Epithelial cell of esophagus (primary cell): ENCODE data around the gene CNTNAP2.

ENCODE experiments used
- DNase-seq: peaks from one replicate; pipeline ENCODE4 v3.0.0; 2010; ENCODE audit warnings: low read depth
- H3K4me3 ChIP-seq: 2 replicates; pipeline ENCODE4 v1.5.1; 2011; ENCODE audit warnings: mild to moderate bottlenecking, low read length, control low read depth
- CTCF ChIP-seq: IDR thresholded peaks from 2 replicates; pipeline ENCODE4 v1.5.1; 2011; ENCODE audit warnings: low read depth, mild to moderate bottlenecking, low read length, control low read depth, inconsistent platforms; ENCODE audit not compliant: insufficient read depth; ENCODE audit errors: missing control alignments

The CNTNAP2 gene

GRCh38 chr7:146492017-146492416 is 375.4 kb downstream of the CNTNAP2 start:
- TF ChIP-seq CTCF = no peak
- no peak overlapping the region for H3K4me3 ChIP-seq
- DNase-seq = no peak

- no peak for TF ChIP-seq CTCF
- no peak for DNase-seq
- no peak overlapping the region for H3K4me3 ChIP-seq
Observed at GRCh38 chr7:146494952-146495596, 378.5 kb downstream of the CNTNAP2 start.

GRCh38 chr7:146496657-146497056 is 380.1 kb downstream of the CNTNAP2 start:
- TF ChIP-seq CTCF = no peak
- no peak for DNase-seq
- no peak overlapping the region for H3K4me3 ChIP-seq

- TF ChIP-seq CTCF = no peak
- H3K4me3 ChIP-seq = no peak overlapping the region
- DNase-seq = no peak
Observed at GRCh38 chr7:146499970-146500369, 383.4 kb downstream of the CNTNAP2 start.

- TF ChIP-seq CTCF = no peak
- no peak overlapping the region for H3K4me3 ChIP-seq
- DNase-seq = no peak
Observed at GRCh38 chr7:146503844-146504243, 387.2 kb downstream of the CNTNAP2 start.

GRCh38 chr7:146510088-146510680 is 393.6 kb downstream of the CNTNAP2 start:
- TF ChIP-seq CTCF = no peak
- no peak for DNase-seq
- H3K4me3 ChIP-seq = no peak overlapping the region

GRCh38 chr7:146514304-146514703 is 397.7 kb downstream of the CNTNAP2 start:
- no peak for DNase-seq
- no peak for TF ChIP-seq CTCF
- H3K4me3 ChIP-seq = no peak overlapping the region
